NCI-H2196 (cell line): ENCODE measurements around the gene ETV2.
"Not testable (repeated sequence)": the region's sequence is repeated elsewhere in the genome, so short reads cannot be mapped to it uniquely, and the experiment has no call there.

Experiments
- DNase-seq: peaks from one replicate; lab custom pipeline; 2025; ENCODE audit not compliant: unreplicated experiment; lab: John Stamatoyannopoulos, UW

ETV2 gene, protein sequence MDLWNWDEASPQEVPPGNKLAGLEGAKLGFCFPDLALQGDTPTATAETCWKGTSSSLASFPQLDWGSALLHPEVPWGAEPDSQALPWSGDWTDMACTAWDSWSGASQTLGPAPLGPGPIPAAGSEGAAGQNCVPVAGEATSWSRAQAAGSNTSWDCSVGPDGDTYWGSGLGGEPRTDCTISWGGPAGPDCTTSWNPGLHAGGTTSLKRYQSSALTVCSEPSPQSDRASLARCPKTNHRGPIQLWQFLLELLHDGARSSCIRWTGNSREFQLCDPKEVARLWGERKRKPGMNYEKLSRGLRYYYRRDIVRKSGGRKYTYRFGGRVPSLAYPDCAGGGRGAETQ

DNA sequence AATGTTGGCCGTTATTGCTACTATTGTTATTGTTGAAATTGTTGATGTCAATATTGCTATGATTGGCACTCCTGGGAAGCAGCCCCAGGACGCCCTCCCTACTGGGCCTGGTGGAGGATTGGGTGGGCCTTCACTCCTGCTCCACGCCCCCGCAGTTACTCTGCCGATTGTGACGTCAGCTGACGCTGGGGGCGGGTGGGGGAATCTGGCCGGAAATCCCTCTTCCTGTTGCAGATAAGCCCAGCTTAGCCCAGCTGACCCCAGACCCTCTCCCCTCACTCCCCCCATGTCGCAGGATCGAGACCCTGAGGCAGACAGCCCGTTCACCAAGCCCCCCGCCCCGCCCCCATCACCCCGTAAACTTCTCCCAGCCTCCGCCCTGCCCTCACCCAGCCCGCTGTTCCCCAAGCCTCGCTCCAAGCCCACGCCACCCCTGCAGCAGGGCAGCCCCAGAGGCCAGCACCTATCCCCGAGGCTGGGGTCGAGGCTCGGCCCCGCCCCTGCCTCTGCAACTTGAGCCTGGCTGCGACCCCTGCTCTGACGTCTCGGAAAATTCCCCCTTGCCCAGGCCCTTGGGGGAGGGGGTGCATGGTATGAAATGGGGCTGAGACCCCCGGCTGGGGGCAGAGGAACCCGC, at the start of gene ETV2:
ETV2 (plus strand) TSS at position 231 of the 637 bp plus-strand sequence. CDS start 716 bp downstream, outside the sequence.
- DNase-seq: no peak

DNA sequence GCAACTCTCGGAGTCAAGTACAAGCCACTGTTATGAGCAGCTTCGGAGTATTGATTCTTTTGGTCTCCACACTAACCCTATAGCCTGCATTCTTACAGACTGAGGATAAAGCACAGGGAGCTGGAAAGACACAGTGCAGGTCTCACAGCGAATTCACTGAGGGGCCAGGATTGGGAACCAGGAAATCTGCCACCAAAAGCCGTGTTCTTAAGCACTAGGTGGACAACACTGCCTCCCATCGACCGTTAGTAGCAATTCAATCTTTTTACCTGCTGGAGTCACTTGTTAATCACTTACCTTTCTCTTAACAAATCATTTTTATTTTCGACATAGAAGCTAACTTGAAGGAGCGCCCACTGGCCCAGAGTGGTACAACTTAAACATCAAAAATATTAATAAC, 49.3 kb upstream of the ETV2 start:
- DNase-seq: peak; percentile 25

DNA sequence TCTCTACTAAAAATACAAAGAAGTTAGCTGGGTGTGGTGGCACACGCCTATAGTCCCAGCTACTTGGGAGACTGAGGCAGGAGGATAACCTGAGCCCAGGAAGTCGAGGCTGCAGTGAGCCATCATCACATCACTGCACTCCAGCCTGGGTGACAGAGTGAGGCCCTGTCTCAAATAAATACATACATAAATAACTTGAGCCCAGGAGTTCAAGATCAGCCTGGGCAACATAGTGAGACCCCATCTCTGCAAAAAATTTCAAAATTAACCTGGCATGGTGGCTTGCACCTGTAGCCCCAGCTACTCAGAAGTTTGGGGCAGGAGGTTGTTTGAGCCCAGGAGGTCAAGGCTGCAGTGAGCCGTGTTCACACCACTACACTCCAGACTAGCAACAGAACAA, 46.5 kb upstream of the ETV2 start:
- DNase-seq: not testable (repeated sequence)

DNA sequence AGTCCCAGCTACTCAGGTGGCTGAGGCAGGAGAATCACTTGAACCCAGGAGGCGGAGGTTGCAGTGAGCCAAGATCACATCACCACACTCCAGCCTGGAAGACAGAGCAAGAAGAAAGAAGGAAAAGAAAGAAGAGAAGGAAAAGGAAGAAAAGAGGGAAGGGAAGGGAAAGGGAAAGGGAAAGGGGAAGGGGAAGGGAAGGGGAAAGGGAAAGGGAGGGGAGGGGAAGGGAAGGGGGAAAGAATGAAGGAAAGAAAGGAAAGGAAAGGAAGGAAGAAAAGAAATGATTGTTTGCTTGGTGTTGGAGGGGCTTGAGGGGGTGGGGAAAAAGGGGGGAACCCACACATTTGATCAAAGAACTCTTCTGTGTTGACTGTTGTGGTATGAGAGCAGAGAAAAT, 45.6 kb upstream of the ETV2 start:
- DNase-seq: no peak

DNA sequence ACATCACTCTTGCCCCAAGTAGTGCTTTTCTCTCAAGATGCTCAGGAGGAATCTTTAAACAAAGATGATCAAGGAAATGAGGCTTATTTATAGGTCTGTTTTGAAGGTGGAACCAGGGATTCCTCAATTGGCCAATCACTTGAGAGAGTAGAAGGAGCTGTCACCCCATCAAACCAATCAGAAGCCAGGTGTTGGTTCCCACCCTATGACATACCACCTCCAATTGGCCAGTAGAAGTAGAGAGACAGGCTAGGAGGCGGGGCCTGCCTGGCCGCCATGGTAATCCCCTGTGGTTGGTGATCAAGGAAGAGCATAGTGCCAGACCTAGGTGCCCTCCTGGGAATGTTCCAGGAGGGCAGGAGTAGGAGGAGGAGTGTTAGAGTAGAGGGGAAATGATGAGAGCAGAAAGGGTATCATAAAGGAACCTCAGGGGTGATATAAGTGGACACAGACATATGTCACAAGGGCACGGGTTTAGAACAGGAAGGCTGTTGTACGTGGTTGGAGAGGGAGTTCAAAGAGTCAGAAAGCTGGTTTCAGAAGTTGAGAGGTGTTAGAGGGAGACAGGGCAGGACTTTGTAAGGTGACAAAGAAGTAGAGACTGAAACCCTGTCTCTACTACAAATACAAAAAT, 45.1 kb upstream of the ETV2 start:
- no peak for DNase-seq

DNA sequence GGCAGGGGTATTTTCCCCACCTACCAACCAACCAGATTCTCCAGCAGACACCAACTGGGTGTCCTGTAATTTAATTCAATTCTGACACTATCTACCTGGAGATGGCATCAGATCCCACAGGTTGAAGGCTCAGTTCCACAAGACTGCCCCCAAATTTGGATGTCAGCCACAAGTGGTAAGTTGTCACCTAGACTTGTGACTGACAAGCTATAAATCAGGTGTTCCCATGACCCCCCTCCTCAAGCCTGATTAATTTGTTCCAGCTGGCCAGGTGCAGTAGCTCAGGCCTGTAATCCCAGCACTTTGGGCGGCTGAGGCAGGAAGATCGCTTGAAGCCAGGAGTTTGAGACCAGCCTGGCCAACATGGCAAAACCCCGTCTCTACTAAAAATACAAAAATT, 39.6 kb upstream of the ETV2 start:
- no peak for DNase-seq

DNA sequence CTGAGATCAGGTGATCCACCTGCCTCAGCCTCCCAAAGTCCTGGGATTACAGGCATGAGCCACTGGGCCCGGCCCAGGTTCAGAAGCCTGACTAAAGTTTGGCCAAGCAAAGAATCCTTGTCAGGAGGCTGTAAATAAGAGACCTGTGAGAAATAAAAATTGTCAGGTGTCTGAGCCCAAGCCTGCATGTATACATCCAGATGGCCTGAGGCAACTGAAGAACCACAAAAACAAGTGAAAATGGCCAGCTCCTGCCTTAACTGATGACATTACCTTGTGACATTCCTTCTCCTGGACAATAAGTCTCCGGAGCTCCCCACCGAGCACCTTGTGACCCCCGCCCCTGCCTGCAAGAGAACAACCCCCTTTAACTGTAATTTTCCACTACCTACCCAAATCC, 37.1 kb upstream of the ETV2 start:
- DNase-seq: not testable (repeated sequence)

DNA sequence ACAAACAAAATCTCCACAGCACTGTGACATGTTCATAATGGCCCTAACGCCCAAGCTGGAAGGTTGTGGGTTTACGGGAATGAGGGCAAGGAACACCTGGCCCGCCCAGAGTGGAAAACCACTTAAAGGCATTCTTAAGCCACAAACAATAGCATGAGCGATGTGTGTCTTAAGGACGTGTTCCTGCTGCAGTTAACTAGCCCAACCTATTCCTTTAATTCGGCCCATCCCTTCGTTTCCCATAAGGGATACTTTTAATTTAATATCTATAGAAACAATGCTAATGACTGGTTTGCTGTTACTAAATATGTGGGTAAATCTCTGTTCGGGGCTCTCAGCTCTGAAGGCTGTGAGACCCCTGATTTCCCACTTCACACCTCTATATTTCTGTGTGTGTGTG, 34.4 kb upstream of the ETV2 start:
- DNase-seq: not testable (repeated sequence)

DNA sequence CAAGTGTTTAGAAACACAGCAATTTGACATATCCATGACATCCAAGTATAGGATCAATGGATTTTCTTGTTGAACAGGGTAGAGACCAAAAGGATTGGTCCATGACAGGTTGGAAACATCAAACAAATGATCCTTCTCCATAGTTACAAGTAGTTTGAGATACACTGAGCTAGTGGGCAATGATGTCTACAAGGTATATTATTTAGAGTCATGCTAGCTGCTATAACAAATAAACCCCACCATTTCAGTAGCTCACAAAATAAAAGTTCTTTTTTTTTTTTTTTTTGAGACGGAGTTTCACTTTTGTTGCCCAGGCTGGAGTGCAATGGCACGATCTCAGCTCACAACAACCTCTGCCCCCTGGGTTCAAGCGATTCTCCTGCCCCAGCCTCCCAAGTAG, 33.9 kb upstream of the ETV2 start:
- DNase-seq: no peak

DNA sequence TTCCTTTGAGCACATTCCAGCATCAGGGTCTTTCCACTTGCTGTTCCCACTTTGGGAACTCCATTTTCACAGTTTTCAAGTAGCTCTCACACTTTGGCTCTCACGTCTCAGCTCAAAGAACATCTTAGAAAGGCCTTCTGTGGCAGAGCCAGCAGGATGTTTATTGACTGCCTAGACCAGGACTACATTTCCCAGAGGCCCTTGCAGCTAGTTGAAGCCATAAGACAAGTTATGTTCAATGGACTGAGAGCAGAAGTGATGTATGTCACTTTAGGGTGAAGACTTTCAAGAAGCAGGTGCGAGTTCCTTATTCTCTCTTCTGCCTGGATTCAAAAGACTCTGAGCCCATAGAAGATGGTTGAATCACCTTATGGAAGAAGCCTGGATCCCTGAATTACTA, 33.3 kb upstream of the ETV2 start:
- no peak for DNase-seq

DNA sequence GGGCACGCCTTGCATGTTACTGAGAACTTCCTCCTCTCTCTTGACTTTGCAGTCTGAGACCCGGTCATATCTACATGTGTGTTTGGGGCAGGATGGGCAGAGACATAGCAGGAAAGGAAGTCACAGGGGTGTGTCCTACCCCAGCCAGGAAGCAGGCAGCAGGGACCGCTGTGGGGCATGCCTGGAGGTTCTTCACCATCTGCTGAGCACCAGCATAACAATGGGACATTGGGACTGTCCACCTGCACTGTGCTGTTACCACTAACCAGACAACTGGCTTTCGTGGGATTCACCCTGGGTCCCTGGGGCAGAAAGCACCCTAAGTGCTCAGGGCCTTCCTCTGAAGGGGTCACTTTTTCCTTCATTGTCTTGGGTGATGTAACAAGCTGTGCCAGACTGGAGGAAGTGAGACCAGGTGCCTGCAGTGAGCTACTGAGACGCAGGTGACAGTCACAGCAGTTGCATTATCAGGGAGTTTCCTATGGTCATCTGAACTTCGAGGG, 31.6 kb upstream of the ETV2 start:
- DNase-seq: no peak

DNA sequence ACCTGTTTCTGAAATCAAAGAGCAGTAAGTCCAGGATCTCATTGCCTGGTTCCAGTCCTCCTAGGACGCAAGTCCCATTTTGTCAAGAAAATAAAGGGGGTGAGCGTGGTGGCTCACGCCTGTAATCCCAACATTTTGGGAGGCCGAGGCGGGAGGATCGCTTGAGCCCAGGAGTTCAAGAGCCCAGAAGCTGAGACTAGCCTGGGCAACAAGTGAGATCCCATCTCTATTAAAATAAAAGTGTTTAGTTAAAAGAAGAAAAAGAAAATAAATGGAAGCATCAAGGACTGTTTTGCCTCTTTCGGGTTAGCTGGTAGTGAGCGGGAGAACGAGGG, 29.4 kb upstream of the ETV2 start:
- no peak for DNase-seq

DNA sequence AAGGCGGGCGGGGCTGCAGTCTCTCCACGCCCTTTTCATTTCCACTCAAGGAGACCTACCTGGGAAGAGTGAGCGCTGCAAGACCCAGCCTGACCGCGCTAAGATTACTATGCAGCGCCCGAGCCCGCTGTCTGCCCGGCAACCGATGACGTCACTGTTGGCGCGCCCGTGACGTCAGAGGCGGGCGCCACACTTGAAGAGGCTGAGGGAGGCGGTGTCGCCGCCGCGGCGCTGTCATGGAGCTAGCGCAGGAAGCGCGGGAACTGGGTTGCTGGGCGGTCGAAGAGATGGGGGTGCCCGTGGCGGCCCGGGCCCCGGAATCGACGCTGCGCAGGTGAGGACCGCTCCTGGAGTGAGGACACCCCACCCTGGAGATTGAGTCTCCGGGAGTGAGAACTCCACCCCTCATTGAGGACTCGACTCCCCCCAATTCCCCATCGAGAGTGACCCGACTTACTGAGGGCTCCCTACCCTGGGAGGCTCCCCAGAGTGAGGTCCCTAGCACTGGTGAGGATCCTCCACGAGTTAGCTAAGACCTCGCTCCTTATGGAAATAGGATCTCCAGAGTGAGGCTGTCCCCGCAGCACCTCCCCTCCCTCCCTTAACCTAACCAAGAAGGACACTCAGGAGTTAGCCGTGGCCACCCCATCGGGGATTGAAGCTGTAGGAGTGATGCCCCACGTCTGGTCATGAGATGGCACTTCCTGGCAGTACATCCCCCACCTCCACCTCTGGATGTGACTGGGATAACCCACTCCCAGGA, 28.8 kb upstream of the ETV2 start, which contains the start of gene HAUS5:
HAUS5 (plus strand) TSS at position 177 of the 763 bp plus-strand sequence; CDS start at position 237, 60 bp downstream.
- DNase-seq: peak; percentile 92

DNA sequence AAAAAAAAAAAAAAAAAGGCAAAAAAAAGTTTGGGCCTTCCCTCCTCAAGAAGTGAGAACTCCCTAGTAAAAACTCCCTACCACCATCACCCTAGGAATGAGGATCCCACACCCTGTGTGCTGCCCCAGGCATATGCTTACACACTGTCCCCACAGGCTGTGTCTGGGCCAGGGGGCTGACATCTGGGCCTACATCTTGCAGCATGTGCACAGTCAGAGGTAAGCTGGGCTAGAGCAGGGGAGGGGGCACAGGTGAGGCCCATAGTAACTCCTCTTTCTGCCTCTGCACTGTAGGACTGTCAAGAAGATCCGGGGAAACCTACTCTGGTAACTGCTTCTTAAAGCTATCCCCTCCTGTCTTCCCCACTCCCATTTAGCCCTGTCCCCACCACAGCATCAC, 28.0 kb upstream of the ETV2 start:
- no peak for DNase-seq

DNA sequence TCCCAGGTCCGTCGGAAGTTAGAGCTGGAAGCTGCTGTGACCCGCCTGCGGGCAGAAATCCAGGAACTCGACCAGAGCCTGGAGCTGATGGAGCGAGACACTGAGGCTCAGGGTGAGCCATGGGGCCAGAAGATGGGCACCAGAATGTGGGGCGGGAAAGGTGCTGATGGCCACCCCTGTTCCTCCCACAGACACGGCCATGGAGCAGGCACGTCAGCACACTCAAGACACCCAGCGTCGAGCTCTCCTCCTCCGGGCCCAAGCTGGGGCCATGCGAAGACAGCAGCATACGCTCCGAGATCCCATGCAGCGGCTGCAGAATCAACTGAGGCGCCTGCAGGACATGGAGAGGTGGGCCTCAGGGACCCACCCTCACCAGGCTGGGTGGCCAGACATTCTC, 26.5 kb upstream of the ETV2 start:
- DNase-seq: no peak

DNA sequence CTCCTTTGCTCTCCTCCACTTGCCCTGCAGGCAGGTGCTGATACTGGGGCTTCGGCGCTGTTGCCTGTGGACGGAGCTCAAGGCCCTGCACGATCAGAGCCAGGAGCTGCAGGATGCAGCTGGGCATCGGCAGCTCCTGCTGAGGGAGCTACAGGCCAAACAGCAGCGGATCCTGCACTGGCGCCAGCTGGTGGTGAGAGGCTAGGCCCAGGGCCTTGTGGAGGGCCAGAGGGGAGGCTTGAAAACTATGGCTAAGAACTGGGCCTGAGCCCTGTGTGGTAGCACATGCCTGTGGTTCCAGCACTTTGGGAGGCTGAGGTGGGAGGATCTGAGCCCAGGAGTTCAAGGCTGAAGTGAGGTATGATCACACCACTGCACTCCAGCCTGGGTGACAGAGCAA, 22.7 kb upstream of the ETV2 start:
- DNase-seq: no peak

DNA sequence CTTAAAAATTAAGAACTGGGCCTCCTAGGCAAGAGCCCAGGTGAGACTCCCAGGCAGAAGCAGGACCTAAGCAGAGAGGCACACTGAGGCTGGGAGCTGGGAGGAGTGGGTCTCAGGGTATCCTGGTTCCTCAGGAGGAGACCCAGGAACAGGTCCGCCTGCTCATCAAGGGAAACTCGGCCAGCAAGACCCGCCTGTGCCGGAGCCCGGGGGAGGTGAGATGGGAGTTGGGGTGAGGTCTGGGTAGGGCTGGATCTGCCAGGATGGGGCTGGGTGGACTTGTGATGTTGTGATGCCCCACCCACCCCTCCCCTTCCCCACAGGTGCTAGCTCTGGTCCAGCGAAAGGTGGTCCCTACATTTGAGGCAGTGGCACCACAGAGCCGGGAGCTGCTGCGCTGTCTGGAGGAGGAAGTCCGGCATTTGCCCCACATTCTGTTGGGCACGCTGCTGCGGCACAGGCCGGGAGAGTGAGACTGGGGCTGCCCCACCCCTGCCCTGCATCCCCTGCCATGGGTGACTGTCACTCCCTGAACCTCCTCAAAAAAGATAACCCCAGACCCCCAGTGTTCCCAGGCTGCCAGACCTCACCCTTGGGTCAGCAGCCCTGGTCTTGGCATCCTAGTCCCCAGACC, 22.1 kb upstream of the ETV2 start:
- DNase-seq: no peak

DNA sequence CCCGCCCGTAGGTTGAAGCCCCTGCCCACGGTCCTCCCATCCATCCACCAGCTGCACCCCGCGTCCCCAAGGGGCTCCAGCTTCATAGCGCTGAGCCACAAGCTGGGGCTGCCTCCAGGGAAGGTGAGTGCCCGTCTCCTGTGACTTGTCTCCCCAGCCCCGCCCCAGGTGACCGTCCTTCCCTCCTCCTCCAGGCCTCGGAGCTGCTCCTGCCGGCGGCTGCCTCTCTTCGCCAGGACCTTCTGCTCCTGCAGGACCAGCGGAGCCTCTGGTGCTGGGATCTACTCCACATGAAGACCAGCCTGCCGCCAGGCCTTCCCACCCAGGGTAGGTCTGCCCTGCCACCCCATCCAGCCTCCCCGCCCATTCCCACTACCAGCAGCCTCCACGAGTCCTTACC, 21.5 kb upstream of the ETV2 start:
- no peak for DNase-seq

DNA sequence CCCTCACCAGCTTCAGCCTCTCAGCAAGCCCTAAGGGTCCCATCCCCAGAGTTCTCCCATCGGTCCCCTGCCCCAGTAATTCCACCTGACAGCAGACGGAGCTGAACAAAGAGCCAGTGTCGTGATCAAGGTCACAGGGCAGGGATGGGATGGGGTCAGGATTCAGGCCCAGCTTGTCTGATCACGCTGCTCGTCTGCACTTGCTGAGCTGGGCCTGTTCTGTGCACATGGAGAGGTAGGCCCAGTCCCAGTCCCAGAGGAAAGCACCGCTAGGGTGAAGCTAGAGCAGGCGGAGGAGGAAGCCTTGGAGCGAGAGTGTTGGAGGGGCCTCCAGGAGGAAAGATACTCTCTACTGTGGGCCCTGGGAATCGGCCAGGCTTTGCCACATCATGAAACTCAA, 19.8 kb upstream of the ETV2 start:
- DNase-seq: no peak

DNA sequence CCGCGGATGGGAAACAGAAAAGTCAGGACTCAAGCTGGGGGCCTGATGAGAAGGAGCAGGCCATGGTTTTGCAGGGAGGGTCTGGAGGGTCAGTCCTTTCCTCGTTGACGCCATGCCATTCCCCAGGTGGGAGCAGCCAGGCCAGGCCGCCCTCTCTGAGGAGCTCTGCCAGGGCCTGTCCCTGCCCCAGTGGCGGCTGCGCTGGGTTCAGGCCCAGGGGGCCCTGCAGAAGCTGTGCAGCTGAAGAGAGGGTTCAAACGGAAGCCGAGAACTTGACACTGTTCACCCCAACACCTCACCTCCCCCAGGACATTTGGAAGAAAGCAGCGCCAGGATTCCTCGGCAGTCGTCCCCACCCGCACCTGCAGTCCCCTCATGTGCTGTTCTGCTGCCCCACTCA, 18.8 kb upstream of the ETV2 start:
- no peak for DNase-seq
